Smooth muscle cell (in vitro differentiated cells): Measurements from ENCODE around the gene MTPN. TPM values are rescaled to one million over a fixed set of nuclear protein-coding genes. Genes with fewer than 3 reads are reported as not detected.

Experiments used
- DNase-seq: peaks from one replicate; lab custom pipeline; 2025; ENCODE audit not compliant: unreplicated experiment; lab: John Stamatoyannopoulos, UW
- H2AFZ ChIP-seq: fragments of 200-600 bp; sonication (generic); 2 replicates; pipeline ENCODE4 v1.6.0; 2016; ENCODE audit warnings: antibody characterized with exemption, low read depth, mild to moderate bottlenecking
- H3F3A ChIP-seq: fragments of 200-600 bp; sonication (generic); 2 replicates; pipeline ENCODE4 v1.6.0; 2017; ENCODE audit warnings: antibody characterized with exemption, low read depth
- H3K27ac ChIP-seq: fragments of 200-600 bp; sonication (generic); 2 replicates; pipeline ENCODE4 v1.5.1; 2016; ENCODE audit warnings: low read depth, mild to moderate bottlenecking
- H3K27me3 ChIP-seq: fragments of 200-600 bp; sonication (generic); 2 replicates; pipeline ENCODE4 v1.6.1; 2016; ENCODE audit warnings: low read depth, mild to moderate bottlenecking
- H3K36me3 ChIP-seq: fragments of 200-600 bp; sonication (generic); 2 replicates; pipeline ENCODE4 v1.5.1; 2016; ENCODE audit warnings: low read depth
- H3K4me1 ChIP-seq: fragments of 200-600 bp; sonication (generic); 2 replicates; pipeline ENCODE4 v1.5.1; 2016; ENCODE audit warnings: low read depth
- H3K4me2 ChIP-seq: fragments of 200-600 bp; sonication (generic); 2 replicates; pipeline ENCODE4 v1.6.0; 2016; ENCODE audit warnings: mild to moderate bottlenecking
- H3K4me3 ChIP-seq: fragments of 200-600 bp; sonication (generic); 2 replicates; pipeline ENCODE4 v1.5.1; 2016; ENCODE audit warnings: mild to moderate bottlenecking
- H3K79me2 ChIP-seq: fragments of 200-600 bp; sonication (generic); 2 replicates; pipeline ENCODE4 v1.6.0; 2016; ENCODE audit warnings: low read depth, mild to moderate bottlenecking
- H3K9ac ChIP-seq: fragments of 200-600 bp; sonication (generic); 2 replicates; pipeline ENCODE4 v1.6.0; 2016; ENCODE audit warnings: low read depth
- H3K9me3 ChIP-seq: fragments of 200-600 bp; sonication (generic); replicated peaks from 2 replicates; pipeline ENCODE4 v1.5.1; 2016; ENCODE audit warnings: low read depth
- H4K20me1 ChIP-seq: fragments of 200-600 bp; sonication (generic); 2 replicates; pipeline ENCODE4 v1.6.0; 2016; ENCODE audit warnings: low read depth
- CTCF ChIP-seq: fragments of 200-600 bp; sonication (generic); IDR thresholded peaks from 2 replicates; pipeline ENCODE4 v1.5.1; 2017; ENCODE audit warnings: borderline replicate concordance, mild to moderate bottlenecking, antibody characterized with exemption; ENCODE audit not compliant: insufficient read depth, poor library complexity, severe bottlenecking
- WGBS: methylation state at CpG from one replicate; pipeline ENCODE4 v1.1.7; 2016; ENCODE audit warnings: low lambda C conversion rate; 5-methylcytosine and 5-hydroxymethylcytosine counted together
- polyA plus RNA-seq: library from polyadenylated mRNA; unstranded; fragments of >200 nt; fragmentation: Nextera tagmentation; extraction: Ambion mirVana; gene quantifications from 2 replicates; pipeline ENCODE4 v1.2.1, GENCODE V29; 2016
- total RNA-seq: library from RNA; depleted of rRNA; stranded (reverse); fragments of >200 nt; gene quantifications from 2 replicates; pipeline ENCODE4 v1.2.3, GENCODE V29; 2014

Gene MTPN
- total and polyA plus RNA-seq, 2 experiments from 2014 or later = 36.4 to 138 TPM

- TF ChIP-seq CTCF = no peak
- Histone ChIP-seq H3K4me3 (no peak overlapping the region), H3K9me3 (no peaks in the 10 kb centered on the region), H3K27me3 (no peaks in the 10 kb centered on the region), H3F3A (no peaks in the 10 kb centered on the region), H3K9ac (no peak overlapping the region), H3K27ac (no peak overlapping the region), H3K4me2 (no peak overlapping the region), H3K79me2 (no peaks in the 10 kb centered on the region), H3K4me1 (no peaks in the 10 kb centered on the region), H3K36me3 (no peaks in the 10 kb centered on the region), H4K20me1 (no peaks in the 10 kb centered on the region), H2AFZ (no peak overlapping the region)
- DNase-seq = no peak
- WGBS = 93% methylated on average over 3 of the region's 3 CpGs
Measured at GRCh38 chr7:136004083-136004482, 26.9 kb upstream of the MTPN start.

GRCh38 chr7:136002802-136003201 lies 25.6 kb upstream of the MTPN start:
- H3K27ac ChIP-seq = no peak overlapping the region
- H3K4me1 ChIP-seq = no peaks in the 10 kb centered on the region
- no peaks in the 10 kb centered on the region for H3K9me3 ChIP-seq
- WGBS = 86% methylated on average over 1 of the region's 1 CpG
- no peaks in the 10 kb centered on the region for H3K27me3 ChIP-seq
- H3F3A ChIP-seq = no peaks in the 10 kb centered on the region
- H3K4me3 ChIP-seq = no peak overlapping the region
- no peaks in the 10 kb centered on the region for H3K36me3 ChIP-seq
- H3K4me2 ChIP-seq = no peak overlapping the region
- DNase-seq = no peak
- no peak overlapping the region for H2AFZ ChIP-seq
- no peak for TF ChIP-seq CTCF
- H3K9ac ChIP-seq = no peak overlapping the region
- H3K79me2 ChIP-seq = no peaks in the 10 kb centered on the region
- no peaks in the 10 kb centered on the region for H4K20me1 ChIP-seq

- no peak overlapping the region for H3K4me3 ChIP-seq
- H3K36me3 ChIP-seq = no peaks in the 10 kb centered on the region
- no peak for DNase-seq
- peaks cover 9% of the 10 kb centered on the region for H3F3A ChIP-seq
- TF ChIP-seq CTCF = no peak
- no peak overlapping the region for H3K27ac ChIP-seq
- no peaks in the 10 kb centered on the region for H3K4me1 ChIP-seq
- H3K27me3 ChIP-seq = no peaks in the 10 kb centered on the region
- no peak overlapping the region for H2AFZ ChIP-seq
- H3K79me2 ChIP-seq = no peaks in the 10 kb centered on the region
- WGBS = 68% methylated on average over 3 of the region's 3 CpGs
- no peaks in the 10 kb centered on the region for H3K9me3 ChIP-seq
- H3K4me2 ChIP-seq = no peak overlapping the region
- no peak overlapping the region for H3K9ac ChIP-seq
- H4K20me1 ChIP-seq = no peaks in the 10 kb centered on the region
Measured at GRCh38 chr7:136000288-136000913, 23.2 kb upstream of the MTPN start.

GRCh38 chr7:135998081-135998480 lies 20.9 kb upstream of the MTPN start:
- Histone ChIP-seq H3K4me3 (no peak overlapping the region), H4K20me1 (no peaks in the 10 kb centered on the region), H3K4me2 (no peak overlapping the region), H2AFZ (no peak overlapping the region), H3F3A (peaks cover 13% of the 10 kb centered on the region), H3K9me3 (no peaks in the 10 kb centered on the region), H3K4me1 (no peaks in the 10 kb centered on the region), H3K27me3 (no peaks in the 10 kb centered on the region), H3K79me2 (no peaks in the 10 kb centered on the region), H3K9ac (no peak overlapping the region), H3K27ac (no peak overlapping the region), H3K36me3 (no peaks in the 10 kb centered on the region)
- no peak for TF ChIP-seq CTCF
- DNase-seq = no peak
